ENCODE measurements around the gene ZNF516.

Gene ZNF516

GRCh38 chr18:76398295-76398694 is 96.7 kb downstream of the ZNF516 start:
- no peak for DNase-seq

GRCh38 chr18:76397631-76398030 is 97.4 kb downstream of the ZNF516 start:
- DNase-seq = no peak

- no peak for DNase-seq
Measured at GRCh38 chr18:76396792-76397191, 98.2 kb downstream of the ZNF516 start.

DNA sequence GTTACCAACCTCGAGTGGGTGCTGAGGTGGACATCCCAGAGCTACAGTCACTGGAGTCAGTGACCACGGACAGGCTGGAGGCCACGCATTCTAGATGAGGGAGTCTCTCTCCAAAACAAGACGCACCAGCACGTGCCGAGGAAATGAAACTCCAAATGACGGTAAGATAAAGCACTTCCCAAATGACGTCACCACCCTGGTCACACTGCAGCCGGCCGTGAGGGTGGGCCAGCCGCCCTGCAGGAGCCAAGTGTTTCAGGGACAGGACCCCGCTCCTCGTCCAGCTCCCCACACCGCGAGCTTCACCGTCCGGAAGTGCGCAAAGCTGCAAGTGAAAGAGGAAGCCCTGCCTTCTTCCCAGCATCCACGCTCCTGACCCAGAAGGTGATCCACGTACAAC is 99.4 kb downstream of the ZNF516 start:
- DNase-seq = peak in 1 of 2 donors; percentile 29

DNA sequence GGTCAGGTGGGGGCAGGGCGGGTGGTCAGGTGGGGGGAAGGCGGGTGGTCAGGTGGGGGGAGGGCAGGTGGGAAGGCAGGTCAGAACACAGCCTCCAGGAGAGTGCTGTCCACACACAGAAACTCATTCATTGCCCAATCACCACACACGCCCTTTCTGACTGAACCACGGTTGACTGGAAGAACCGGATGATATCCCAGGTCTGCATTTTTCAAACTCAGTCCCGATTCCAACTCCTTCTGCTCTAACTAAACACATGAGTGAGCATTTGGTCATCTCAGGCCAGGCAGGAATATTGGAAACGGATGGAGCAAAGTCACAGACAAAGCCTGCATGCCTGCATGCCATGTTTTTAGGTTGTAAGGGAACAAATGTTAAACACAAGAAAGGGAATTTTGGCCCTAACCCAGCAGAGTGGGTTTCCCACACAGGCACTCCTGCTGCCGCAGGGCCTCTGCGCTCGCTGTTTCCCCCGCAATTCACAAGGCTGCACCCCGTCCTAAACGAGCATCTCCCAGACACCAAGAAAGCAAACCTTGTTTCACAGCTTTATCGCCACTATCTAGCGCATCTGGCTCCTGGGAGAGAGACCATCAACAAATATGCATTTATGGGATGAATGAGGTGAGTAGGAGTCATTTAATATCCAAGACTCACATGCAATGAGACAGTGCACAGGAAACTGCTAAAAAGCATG is 100.1 kb downstream of the ZNF516 start:
- no peak for DNase-seq

DNA sequence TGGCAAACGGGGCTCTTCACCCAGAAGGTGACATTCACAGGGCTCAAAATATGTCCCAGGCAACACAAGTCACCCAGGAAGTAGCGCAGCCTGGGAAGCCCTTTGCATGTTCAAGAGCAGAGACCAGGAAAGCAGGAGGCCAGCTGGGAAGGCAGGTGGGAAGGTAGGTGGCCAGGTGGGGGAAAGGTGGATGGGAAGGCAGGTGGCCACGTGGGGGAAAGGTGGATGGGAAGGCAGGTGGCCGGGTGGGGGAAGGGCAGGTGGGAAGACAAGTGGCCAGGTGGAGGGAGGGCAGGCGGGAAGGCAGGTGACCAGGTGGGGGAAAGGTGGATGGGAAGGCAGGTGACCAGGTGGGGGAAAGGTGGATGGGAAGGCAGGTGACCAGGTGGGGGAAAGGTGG is 102.7 kb downstream of the ZNF516 start:
- no peak for DNase-seq

DNA sequence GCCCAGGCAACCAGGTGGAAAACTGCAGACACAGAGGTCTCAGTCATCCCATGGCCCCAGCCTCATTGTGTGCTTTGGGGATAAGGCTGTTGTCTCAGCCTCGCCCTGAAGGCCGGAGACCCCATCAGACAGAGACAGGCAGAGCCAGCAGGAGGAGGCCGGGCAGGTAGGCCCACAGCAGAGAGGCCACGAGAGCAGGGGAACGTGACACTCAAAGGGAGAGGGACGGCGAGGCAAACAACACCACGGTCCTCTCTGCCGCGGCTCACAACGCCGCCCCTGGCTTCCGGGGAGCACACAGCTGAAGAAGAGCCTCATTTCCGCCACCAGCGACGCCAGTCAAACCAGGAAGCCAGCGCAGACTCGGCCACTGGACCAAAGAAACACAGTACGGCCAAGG is 103.3 kb downstream of the ZNF516 start:
- peak in 1 of 2 donors; percentile 5 for DNase-seq

DNA sequence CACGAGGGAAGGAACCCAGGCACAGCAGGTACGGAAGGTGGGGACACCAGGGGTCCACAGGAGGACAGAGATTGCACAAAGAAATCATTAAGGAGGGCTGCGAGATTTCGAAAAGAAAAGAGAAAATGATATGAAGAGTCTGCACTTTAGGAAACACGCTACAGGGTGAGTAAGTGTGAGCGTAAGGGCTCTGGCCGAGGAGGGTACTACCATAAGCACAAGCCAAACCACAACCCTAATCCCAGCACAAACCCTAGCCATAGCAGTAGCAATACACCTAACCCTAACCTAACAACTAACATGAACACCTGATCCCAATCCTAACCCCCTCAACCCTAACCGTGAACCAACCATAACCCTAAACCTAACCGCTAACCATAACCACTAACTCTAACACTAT is 104.0 kb downstream of the ZNF516 start:
- DNase-seq = no peak

GRCh38 chr18:76390452-76391035 is 104.5 kb downstream of the ZNF516 start:
- DNase-seq = peak in 1 of 2 donors; percentile 8

- DNase-seq = peak in 1 of 2 donors; percentile 4
Measured at GRCh38 chr18:76389716-76390115, 105.3 kb downstream of the ZNF516 start.

DNA sequence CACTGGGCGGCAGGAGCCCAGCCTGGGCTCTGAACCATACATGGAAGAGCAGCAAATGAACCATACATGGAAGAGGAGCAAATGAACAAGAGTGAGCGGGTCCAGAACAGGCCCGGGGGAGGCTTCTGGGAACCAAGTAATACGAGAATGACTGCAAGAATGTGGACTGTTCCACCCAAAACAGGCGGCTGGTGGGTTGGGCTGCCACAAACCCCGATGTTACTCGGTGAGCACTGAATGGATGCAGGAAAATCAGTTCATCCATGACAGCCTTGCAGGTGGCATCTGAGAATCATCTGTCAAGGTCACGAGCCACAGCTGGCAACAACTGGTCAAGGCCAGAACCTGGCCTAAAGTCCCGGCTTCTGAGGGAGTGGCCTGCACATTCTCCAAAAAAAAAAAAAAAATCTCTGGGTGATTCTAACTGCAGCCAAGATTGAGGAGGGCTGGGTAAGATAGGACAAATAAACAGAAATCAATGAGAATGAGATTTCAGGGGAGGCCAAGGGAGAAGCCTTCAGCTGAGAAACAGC is 106.1 kb downstream of the ZNF516 start:
- DNase-seq = peak in 1 of 2 donors; percentile 5

DNA sequence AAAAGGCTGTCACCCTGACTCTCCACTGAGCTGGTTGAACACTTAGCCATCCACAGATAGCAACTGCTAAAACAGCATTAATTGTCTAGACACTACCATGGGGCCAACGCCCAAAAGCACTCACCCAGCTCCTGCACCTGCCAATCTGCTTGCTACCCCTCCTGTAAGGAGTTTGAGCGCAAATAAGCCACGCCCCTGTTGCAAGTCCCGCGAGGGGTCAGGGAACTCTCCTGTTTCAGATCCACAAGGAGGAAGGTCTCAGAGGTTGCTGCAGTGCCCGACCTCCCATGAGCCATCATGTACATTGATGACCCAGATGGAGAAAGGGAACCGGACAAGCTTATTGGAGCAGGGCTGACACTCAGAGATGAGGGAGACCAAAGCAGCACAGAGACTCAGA is 106.8 kb downstream of the ZNF516 start:
- DNase-seq = peak in 1 of 2 donors; percentile 10

DNA sequence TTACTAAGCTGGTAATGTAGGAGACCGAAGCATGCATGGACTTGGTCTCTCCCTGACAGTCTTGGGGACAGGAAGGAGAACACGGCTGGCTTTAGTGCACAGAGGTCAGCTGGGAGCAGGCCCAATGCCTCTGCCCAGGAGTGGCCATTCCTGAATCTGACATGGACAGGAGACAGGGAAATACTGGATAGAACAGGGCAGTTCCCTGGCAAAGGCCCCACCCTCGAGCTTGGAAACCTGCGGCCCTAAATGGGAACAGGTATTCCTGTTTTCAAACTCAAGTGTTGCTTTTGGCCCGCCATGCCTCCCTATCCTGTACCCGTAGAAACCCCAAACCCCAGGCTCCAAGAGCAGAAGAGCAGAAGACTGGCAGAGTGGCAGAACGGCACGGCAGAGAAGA is 107.4 kb downstream of the ZNF516 start:
- DNase-seq = peak in 1 of 2 donors; percentile 10

GRCh38 chr18:76386886-76387285 is 108.2 kb downstream of the ZNF516 start:
- peak in 1 of 2 donors; percentile 8 for DNase-seq

GRCh38 chr18:76386071-76386470 is 109.0 kb downstream of the ZNF516 start:
- DNase-seq = no peak

GRCh38 chr18:76385681-76385975 is 109.4 kb downstream of the ZNF516 start:
- DNase-seq = peak in 1 of 2 donors; percentile 7

DNA sequence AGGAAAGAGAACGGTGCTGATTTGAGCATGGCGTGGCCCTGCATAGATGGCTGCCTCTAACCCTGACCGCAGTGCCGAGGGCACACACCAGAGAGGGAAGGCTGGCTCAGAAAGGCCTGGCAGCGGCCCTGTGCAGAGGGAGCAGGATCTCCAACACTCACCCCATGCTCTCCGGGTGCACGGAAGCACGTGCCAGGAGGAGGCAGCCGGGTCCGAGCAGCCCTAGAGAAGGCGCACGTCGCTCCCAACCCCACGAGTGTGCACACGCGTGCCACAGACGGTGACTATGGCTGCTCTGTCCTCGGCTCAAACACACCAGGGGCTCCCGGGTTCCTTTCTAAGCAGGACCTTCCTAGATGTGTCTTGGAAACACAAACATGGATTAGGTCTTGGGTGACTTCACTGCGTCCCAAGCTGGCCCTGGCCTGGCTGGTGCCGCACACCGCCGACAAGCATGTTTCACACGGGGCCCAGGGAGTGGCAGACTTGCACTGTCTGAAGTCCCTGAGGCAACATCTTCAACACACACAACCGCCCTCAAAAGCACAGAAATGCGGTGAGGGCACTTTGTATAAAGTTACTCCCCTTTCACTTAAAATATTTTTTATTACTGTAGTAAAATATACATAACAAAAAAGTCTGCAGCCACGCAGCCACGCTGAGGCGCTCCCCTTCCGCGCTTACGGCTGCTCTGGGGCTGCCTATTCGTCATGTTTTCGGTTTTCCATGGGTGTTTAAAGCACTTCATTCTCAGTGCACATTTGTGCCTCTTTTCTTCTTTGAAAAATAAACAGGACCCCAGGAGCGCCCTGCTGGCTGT is 110.0 kb downstream of the ZNF516 start:
- DNase-seq = peak in 1 of 2 donors; percentile 4

- DNase-seq = peak in 1 of 2 donors; percentile 5
Measured at GRCh38 chr18:76384114-76384790, 110.8 kb downstream of the ZNF516 start.

- DNase-seq = peak in 1 of 2 donors; percentile 5
Measured at GRCh38 chr18:76383636-76384035, 111.4 kb downstream of the ZNF516 start.

DNA sequence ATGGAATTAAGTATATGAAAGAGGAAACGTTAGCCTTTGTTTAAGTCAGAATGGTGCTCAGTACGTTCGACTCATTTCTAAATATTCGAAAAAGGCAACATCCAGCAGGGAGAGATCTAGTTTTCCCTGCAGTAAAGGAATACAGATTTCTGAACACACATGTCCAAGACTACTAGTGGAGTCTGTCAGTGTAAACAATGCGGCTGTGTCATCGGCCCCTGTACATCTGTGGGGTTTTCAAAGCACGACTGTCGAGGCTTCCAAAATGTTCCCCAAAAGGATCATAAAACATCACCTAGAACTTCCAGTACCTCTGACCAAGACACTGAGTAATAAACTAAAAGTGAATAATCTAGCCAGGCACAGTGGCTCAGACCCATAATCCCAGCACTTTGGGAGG is 112.8 kb downstream of the ZNF516 start:
- DNase-seq = peak in 1 of 2 donors; percentile 2

DNA sequence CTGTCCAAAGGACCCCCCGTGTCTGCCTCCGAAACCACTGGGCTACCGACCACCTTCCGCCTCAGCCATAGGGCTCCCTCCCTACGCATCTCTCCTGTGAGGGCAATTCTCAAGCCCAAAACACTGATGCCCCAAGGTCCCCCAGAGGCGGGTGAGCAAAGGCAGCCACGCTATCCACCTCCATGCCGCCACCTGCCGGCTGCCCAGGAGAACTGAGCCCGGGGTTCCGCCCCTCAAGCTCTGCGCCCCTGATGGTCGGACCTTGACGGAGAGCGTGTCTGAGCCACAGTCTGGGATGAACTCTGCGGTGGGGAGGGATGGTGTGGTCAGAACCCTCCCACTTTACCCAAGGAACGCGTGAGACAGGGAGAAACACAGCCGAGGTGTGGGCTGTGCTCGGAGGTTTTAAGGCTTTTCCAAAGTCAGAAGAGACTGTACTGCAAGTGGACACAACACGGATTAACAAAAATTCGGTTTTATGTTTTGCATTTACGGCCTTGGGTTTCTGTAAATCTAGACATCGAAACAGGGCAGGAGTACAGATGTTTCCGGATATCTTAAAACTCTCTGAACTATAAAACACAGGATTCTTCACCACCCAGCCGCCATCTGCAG is 114.1 kb downstream of the ZNF516 start:
- DNase-seq = peak in 1 of 2 donors; percentile 7

DNA sequence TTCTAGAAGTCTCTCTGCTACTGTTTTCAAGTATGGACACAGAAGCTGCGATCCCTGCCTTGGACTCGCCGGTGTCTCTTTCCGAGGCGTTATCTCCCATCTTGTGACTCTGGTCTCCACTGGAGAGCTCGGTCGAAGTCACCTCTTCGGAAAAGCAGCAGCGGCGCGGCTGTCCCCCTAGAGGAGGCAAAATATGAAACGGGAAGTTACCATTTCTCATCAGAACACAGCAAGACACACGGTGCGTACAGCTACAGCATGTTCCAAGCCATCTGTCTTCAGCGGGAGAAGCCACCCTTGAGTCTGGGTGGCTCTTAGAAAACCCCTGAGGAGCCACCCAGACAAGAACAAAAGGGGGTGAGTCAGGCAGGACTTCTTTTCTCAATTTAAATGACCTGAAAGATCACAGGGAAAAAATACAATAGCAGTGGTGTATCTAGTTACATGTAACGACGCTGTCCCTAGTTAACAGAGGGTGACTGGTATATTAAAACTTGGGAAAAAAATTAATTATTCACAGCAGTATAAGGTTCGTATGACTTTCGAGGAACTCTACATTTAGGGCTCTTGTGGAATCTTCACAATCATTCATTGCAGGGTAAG is 114.8 kb downstream of the ZNF516 start:
- no peak for DNase-seq

Measured in CD4-positive, alpha-beta T cell treated with Interleukin-4 for 1 hour (primary cell).